Bronchus fibroblast of lung (primary cell): ENCODE results near the gene KBTBD3. TPM values are rescaled to one million over a fixed set of nuclear protein-coding genes. Genes with fewer than 3 reads are reported as not detected.

Source experiments
- total RNA-seq: library from RNA; depleted of rRNA; stranded (reverse); fragments of >200 nt; gene quantifications from 2 replicates; pipeline ENCODE4 v1.2.3, GENCODE V29; 2015

Gene KBTBD3, protein sequence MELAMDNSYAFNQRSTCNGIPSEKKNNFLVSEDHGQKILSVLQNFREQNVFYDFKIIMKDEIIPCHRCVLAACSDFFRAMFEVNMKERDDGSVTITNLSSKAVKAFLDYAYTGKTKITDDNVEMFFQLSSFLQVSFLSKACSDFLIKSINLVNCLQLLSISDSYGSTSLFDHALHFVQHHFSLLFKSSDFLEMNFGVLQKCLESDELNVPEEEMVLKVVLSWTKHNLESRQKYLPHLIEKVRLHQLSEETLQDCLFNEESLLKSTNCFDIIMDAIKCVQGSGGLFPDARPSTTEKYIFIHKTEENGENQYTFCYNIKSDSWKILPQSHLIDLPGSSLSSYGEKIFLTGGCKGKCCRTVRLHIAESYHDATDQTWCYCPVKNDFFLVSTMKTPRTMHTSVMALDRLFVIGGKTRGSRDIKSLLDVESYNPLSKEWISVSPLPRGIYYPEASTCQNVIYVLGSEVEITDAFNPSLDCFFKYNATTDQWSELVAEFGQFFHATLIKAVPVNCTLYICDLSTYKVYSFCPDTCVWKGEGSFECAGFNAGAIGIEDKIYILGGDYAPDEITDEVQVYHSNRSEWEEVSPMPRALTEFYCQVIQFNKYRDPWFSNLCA
- 1.8 and 3.7 TPM in 2 replicates for total RNA-seq

DNA sequence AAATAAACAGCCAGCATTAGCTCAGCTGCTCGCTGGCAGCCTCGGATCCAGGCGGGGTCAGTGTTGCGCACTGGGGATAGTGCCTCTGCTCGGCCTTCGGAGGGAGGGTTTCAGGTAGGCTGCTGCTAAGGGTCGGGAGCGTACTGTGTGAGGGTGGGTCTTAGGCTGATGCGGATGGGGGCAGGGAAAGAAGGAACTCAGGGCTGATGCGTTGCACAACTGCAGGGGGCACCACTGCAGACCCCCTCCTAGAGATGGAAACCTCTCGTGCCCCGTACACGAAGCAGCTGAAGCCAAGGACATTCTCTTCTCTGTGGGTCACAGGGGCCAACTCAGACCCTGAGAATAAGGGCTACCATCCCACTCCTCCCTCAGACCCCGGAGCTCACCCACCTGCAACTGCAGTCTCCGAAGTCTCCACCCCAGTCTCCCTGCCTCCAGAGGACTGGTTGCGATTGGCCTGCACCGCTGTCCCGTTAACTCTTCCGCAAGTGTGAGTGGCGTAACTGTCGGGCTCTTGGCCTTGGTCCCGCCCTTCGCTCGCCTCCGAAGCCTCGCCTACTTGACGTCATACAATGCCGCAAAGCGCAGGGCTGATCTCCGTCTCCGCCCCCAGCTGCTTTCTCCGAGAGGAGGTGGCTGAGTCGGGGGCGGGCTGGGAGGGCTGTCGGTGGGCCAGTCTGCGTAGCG, at the start of gene KBTBD3:
TSS of gene KBTBD3 (minus strand) at position 429 of the 690 bp plus-strand sequence. CDS start 18,250 bp downstream, outside the sequence.

DNA sequence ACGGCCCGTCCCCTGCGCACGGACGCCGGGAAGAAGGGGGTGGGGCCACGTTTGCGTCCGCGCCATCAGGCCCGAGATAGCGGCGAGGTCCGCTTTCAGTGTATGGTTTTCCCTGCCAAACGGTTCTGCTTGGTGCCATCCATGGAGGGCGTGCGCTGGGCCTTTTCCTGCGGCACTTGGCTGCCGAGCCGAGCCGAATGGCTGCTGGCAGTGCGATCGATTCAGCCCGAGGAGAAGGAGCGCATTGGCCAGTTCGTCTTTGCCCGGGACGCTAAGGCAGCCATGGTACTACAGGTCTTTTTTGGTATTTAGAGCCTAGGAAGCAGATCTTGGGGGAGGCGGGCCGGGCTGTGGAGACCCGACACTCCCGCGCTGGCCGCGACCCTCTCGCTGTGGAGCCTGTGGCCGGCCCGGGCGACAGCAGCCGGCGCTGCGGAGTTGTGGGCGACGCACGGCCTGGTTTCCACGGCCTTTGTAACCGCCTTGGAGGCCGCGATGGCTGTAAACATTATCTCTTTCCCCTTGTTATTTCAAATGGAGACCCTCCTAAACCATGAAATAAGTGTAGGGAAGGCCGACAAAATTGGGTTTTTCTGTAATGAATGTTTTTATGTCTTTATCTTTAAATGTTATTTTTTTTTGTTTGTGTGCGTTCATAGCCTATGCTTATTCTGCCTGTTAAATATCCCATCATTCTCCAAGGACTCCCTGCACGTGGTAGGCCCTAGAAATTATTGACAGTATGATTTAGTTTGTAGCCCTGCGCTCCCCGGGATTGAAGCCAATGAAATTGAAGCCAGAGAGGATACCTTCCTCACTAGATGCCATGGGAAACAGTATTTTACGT, 685 bp upstream of the KBTBD3 start, which contains the start of gene AASDHPPT:
TSS of gene AASDHPPT (plus strand) at position 54 of the 847 bp plus-strand sequence. CDS start at position 103, 49 bp downstream.

DNA sequence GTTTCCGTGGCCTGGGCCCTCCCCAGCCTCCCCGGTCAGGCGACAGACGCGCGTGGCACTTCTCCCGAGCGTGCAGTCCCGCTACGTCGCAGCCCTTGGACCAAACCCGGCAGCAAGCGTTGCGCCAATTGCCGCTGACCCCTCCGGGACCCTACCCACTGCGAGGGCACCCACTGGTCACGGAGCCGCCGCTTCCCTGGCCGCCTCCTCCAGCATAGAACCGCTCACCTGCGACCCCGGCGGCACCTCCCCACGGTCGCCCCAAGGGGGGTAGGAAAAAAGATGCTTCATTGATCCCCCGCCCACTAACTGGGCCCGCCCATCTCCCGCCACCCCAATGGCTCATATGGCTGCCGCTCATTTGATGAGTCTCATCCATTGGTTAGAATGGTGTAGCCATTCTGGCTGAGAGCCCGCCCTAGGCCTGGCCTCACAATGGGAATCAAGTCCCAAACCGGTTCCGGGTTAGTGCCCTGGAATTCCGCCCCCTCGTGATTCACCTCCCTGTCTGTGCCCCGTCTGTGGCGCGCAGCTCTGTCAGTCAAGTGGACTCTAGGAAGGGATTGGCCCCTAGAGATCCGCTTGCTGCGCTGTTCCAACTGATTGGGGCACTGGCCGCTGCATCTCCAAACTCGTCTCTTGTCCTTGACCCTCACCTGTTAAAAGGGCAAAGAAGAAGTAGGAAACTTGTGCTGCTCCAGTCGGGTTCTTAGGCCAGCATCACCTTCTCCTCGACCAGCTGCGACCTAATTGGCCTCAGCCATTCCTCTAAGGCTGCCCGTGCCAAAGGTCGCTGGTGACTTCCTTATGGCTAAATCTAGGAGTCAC, 55.0 kb downstream of the KBTBD3 start, which contains the start of gene MSANTD4:
TSS of gene MSANTD4 (minus strand) at position 274 of the 828 bp plus-strand sequence. CDS start 11,323 bp downstream, outside the sequence.

Other genes with a start within 250 kb of the KBTBD3 start
- gene MSANTD4, start 55.1 kb downstream of the KBTBD3 start, total RNA-seq = 11.3 and 14.3 TPM in 2 replicates
- 40.0 TPM in 2 replicates for gene AASDHPPT, start 315 bp upstream of the KBTBD3 start, total RNA-seq